IMR-90 (cell line): ENCODE results near the gene FAM53B. TPM values are rescaled to one million over a fixed set of nuclear protein-coding genes. Genes with fewer than 3 reads are reported as not detected.

Source experiments
- ATAC-seq: fragments of 200-7000 bp; cut with Tn5 transposase; 2 replicates; pipeline ENCODE4 v1.9.1; 2020; ENCODE audit warnings: low read depth, mild to moderate bottlenecking, moderate library complexity
- BruUV-seq: library from RNA; stranded (reverse); fragments of 400-500 nt; replicated peaks from 2 replicates; lab custom pipeline; 2021; lab: Mats Ljungman, UMichigan
- CTCF ChIA-PET: fragments of 300-600 bp; formaldehyde crosslinking; extraction: SDS; loops from one replicate; lab custom pipeline; 2021; ENCODE audit warnings: antibody characterized with exemption; lab: Yijun Ruan, JAX
- POLR2A ChIA-PET: fragments of 300-600 bp; sonication (Branson Sonifier 250); formaldehyde crosslinking; loops from one replicate; lab custom pipeline; 2022; ENCODE audit warnings: antibody characterized with exemption; ENCODE audit not compliant: unreplicated experiment; lab: Charles Lee
- DNase-seq: peaks from one replicate; pipeline ENCODE4 v3.0.0; 2013
- H2AFZ ChIP-seq: replicated peaks from 2 replicates; pipeline ENCODE3; 2013; ENCODE audit warnings: low read length, mild to moderate bottlenecking; ENCODE audit not compliant: poor library complexity
- H2AK5ac ChIP-seq: 2 replicates; pipeline ENCODE4 v1.6.1; 2013; ENCODE audit warnings: low read depth, low read length, inconsistent platforms
- H2AK9ac ChIP-seq: replicated peaks from 2 replicates; pipeline ENCODE3; 2013; ENCODE audit warnings: mild to moderate bottlenecking, low read depth, low read length, moderate library complexity; ENCODE audit not compliant: poor library complexity
- H2BK120ac ChIP-seq: 2 replicates; pipeline ENCODE4 v1.6.1; 2013; ENCODE audit warnings: low read depth, low read length, inconsistent platforms
- H2BK15ac ChIP-seq: 3 replicates; pipeline ENCODE4 v1.6.1; 2013; ENCODE audit warnings: low read depth, low read length, inconsistent platforms
- H2BK20ac ChIP-seq: 2 replicates; pipeline ENCODE4 v1.6.1; 2013; ENCODE audit warnings: low read depth, mild to moderate bottlenecking, inconsistent platforms, low read length, moderate library complexity
- H2BK5ac ChIP-seq: 2 replicates; pipeline ENCODE4 v1.6.1; 2013; ENCODE audit warnings: mild to moderate bottlenecking, low read depth, low read length, inconsistent platforms; ENCODE audit not compliant: poor library complexity, severe bottlenecking
- H3K14ac ChIP-seq: replicated peaks from 2 replicates; pipeline ENCODE4 v1.6.1; 2013; ENCODE audit warnings: low read depth, low read length, inconsistent platforms
- H3K18ac ChIP-seq: 2 replicates; pipeline ENCODE4 v1.6.1; 2013; ENCODE audit warnings: low read depth, low read length, control low read depth
- H3K23ac ChIP-seq: 2 replicates; pipeline ENCODE4 v1.6.1; 2013; ENCODE audit warnings: low read depth, low read length, inconsistent platforms
- H3K27ac ChIP-seq: 2 replicates; pipeline ENCODE4 v1.5.1; 2013; ENCODE audit warnings: mild to moderate bottlenecking, control low read depth, low read length; ENCODE audit not compliant: insufficient read depth
- H3K27me3 ChIP-seq: 2 replicates; pipeline ENCODE4 v1.6.1; 2013; ENCODE audit warnings: low read length; ENCODE audit not compliant: control insufficient read depth, insufficient read depth
- H3K36me3 ChIP-seq: 2 replicates; pipeline ENCODE4 v1.6.1; 2013; ENCODE audit warnings: low read length, mixed read lengths; ENCODE audit not compliant: control insufficient read depth, insufficient read depth
- H3K4ac ChIP-seq: 2 replicates; pipeline ENCODE4 v1.6.1; 2013; ENCODE audit warnings: low read depth, low read length, inconsistent platforms
- H3K4me1 ChIP-seq: 2 replicates; pipeline ENCODE4 v1.6.1; 2013; ENCODE audit warnings: low read length, mixed read lengths; ENCODE audit not compliant: control insufficient read depth, insufficient read depth
- H3K4me2 ChIP-seq: 2 replicates; pipeline ENCODE4 v1.6.1; 2013; ENCODE audit warnings: low read depth, mild to moderate bottlenecking, control low read depth, low read length, moderate library complexity
- H3K4me3 ChIP-seq: 2 replicates; pipeline ENCODE4 v1.5.1; 2013; ENCODE audit warnings: low read depth, mild to moderate bottlenecking, control low read depth, low read length, moderate library complexity; ENCODE audit not compliant: insufficient read depth
- H3K56ac ChIP-seq: 2 replicates; pipeline ENCODE4 v1.6.1; 2013; ENCODE audit warnings: low read length, inconsistent platforms; ENCODE audit not compliant: insufficient read depth; ENCODE audit errors: extremely low read depth
- H3K79me1 ChIP-seq, 2 experiments: 2 replicates each; pipeline ENCODE4 v1.6.1; 2013; ENCODE audit warnings: low read length in 2 of 2, inconsistent platforms in 1 of 2, low read depth in 1 of 2
- H3K9ac ChIP-seq: 2 replicates; pipeline ENCODE4 v1.6.1; 2013; ENCODE audit warnings: low read depth, low read length, control low read depth
- H3K9me1 ChIP-seq: 2 replicates; pipeline ENCODE4 v1.6.1; 2013; ENCODE audit warnings: low read length, inconsistent platforms; ENCODE audit not compliant: insufficient read depth
- H3K9me3 ChIP-seq: 2 replicates; pipeline ENCODE4 v1.6.1; 2013; ENCODE audit warnings: low read length; ENCODE audit not compliant: control insufficient read depth, insufficient read depth
- H4K20me1 ChIP-seq: 2 replicates; pipeline ENCODE4 v1.6.1; 2013; ENCODE audit warnings: low read length, inconsistent platforms; ENCODE audit not compliant: insufficient read depth
- H4K5ac ChIP-seq: 2 replicates; pipeline ENCODE4 v1.6.1; 2013; ENCODE audit warnings: mild to moderate bottlenecking, low read depth, low read length, control low read depth
- H4K8ac ChIP-seq, 2 experiments: 2 replicates each; pipeline ENCODE4 v1.6.1; 2013; ENCODE audit warnings: low read depth in 2 of 2, low read length in 2 of 2, control low read depth in 1 of 2, inconsistent platforms in 1 of 2
- H4K91ac ChIP-seq: 2 replicates; pipeline ENCODE4 v1.6.1; 2013; ENCODE audit warnings: low read depth, low read length, inconsistent platforms; ENCODE audit not compliant: insufficient read depth
- BHLHE40 ChIP-seq: fragments of 150-350 bp; IDR thresholded peaks from 2 replicates; pipeline ENCODE4 v1.6.1; 2016; ENCODE audit warnings: mild to moderate bottlenecking, low read depth, low read length
- CEBPB ChIP-seq: IDR thresholded peaks from 2 replicates; pipeline ENCODE4 v1.6.1; 2012; ENCODE audit warnings: low read depth, low read length, improper control_type of control experiment
- CHD1 ChIP-seq: IDR thresholded peaks from 2 replicates; pipeline ENCODE4 v1.6.1; 2012; ENCODE audit warnings: low read depth, low read length, improper control_type of control experiment
- ELK1 ChIP-seq: fragments of 150-350 bp; IDR thresholded peaks from 2 replicates; pipeline ENCODE4 v1.6.1; 2016; ENCODE audit warnings: low read depth, mild to moderate bottlenecking, low read length, moderate library complexity, borderline replicate concordance
- FOS ChIP-seq: fragments of 150-350 bp; IDR thresholded peaks from 2 replicates; pipeline ENCODE4 v1.6.1; 2016; ENCODE audit warnings: low read depth, low read length
- MAFK ChIP-seq: IDR thresholded peaks from 2 replicates; pipeline ENCODE4 v1.6.1; 2012; ENCODE audit warnings: low read depth, low read length, improper control_type of control experiment
- MXI1 ChIP-seq: IDR thresholded peaks from 2 replicates; pipeline ENCODE4 v1.6.1; 2012; ENCODE audit warnings: low read depth, mild to moderate bottlenecking, low read length, moderate library complexity, borderline replicate concordance
- POLR2A ChIP-seq: IDR thresholded peaks from 2 replicates; pipeline ENCODE4 v1.6.1; 2012; ENCODE audit warnings: mild to moderate bottlenecking, low read depth, low read length
- RAD21 ChIP-seq: IDR thresholded peaks from 2 replicates; pipeline ENCODE4 v1.6.1; 2012; ENCODE audit warnings: low read length, improper control_type of control experiment
- RCOR1 ChIP-seq: IDR thresholded peaks from 2 replicates; pipeline ENCODE4 v1.6.1; 2012; ENCODE audit warnings: mild to moderate bottlenecking, low read length, improper control_type of control experiment; ENCODE audit not compliant: insufficient replicate concordance
- RFX5 ChIP-seq: IDR thresholded peaks from 2 replicates; pipeline ENCODE4 v1.8.0; 2012; ENCODE audit warnings: low read depth, mild to moderate bottlenecking, low read length, moderate library complexity
- SMC3 ChIP-seq: fragments of 150-350 bp; IDR thresholded peaks from 2 replicates; pipeline ENCODE4 v1.6.1; 2016; ENCODE audit warnings: low read depth, mild to moderate bottlenecking, antibody characterized with exemption, low read length, moderate library complexity
- USF2 ChIP-seq: fragments of 150-350 bp; IDR thresholded peaks from 2 replicates; pipeline ENCODE4 v1.6.1; 2017; ENCODE audit warnings: mild to moderate bottlenecking, antibody characterized with exemption, low read length, low read depth
- WGBS, 2 experiments: methylation state at CpG; one replicate each; pipeline versions ENCODE4 v1.1.5 to v1.1.7; 2013; ENCODE audit warnings: missing lambda C conversion rate in 2 of 2; ENCODE audit not compliant: insufficient read length in 1 of 2; ENCODE audit errors: extremely low coverage in 2 of 2; 5-methylcytosine and 5-hydroxymethylcytosine counted together
- dilution Hi-C: fragments of 300-500 bp; cut with HindIII; formaldehyde crosslinking; loops from one replicate; pipeline ENCODE4 v1.14.3; 2018; ENCODE audit warnings: low sequenced_read_pairs; ENCODE audit not compliant: unreplicated experiment
- in situ Hi-C: fragments of 300-500 bp; cut with MboI; formaldehyde crosslinking; loops from 3 replicates; pipeline ENCODE4 v1.14.3; 2019; ENCODE audit warnings: low sequenced_read_pairs, inconsistent platforms, mixed read lengths
- intact Hi-C: fragments of 100-400 bp; cut with micrococcal nuclease; formaldehyde crosslinking; loops from 2 replicates; pipeline ENCODE4 v1.10.0; 2022
- polyA plus RNA-seq, 3 experiments: library from polyadenylated mRNA; depleted of rRNA; stranded (reverse); fragments of >200 nt; gene quantifications; 2 replicates each; pipeline ENCODE4 v1.2.3, GENCODE V29; 2012; ENCODE audit warnings: low replicate concordance in 1 of 3
- total RNA-seq: library from RNA; depleted of rRNA; stranded (reverse); fragments of >200 nt; gene quantifications from 2 replicates; pipeline ENCODE4 v1.2.3, GENCODE V29; 2012

FAM53B gene
- total and polyA plus RNA-seq, 2 of the 4 experiments (the other 2 are of a cell fraction): 3.8 to 5.7 TPM

GRCh38 chr10:124744102-124745050 is at the start of gene FAM53B (continued):
- TF ChIP-seq POLR2A: no peak

GRCh38 chr10:124792998-124793352 is 48.8 kb upstream of the FAM53B start:
- intact Hi-C loops (loop anchor here (5.0 kb wide), 2 partner anchors 169 to 261 kb away; no protein-coding TSS in a partner anchor), in situ Hi-C loops (no loop called here), dilution Hi-C loops (no loop called here)
- no peak for ATAC-seq
- Histone ChIP-seq H3K79me1 (peaks cover 10 to 29% of the 10 kb centered on the region in 2 experiments; a peak in 3 of 4 replicates), H3K4me2 (no peak overlapping the region), H4K91ac (no peak overlapping the region), H2AFZ (peak overlapping the region; percentile 18), H4K20me1 (no peaks in the 10 kb centered on the region), H2BK120ac (no peak overlapping the region), H2BK15ac (no peak overlapping the region; the same call in 2 of the 3 replicates), H3K4me3 (no peak overlapping the region), H3K23ac (0 out of 2 replicates have a peak overlapping the region, but pooled peaks have one; percentile 17), H2AK9ac (no peak overlapping the region), H3K4ac (no peak overlapping the region), H2AK5ac (no peak overlapping the region), H4K8ac (no peak overlapping the region; a peak in 1 of 4 replicates), H3K9me3 (no peaks in the 10 kb centered on the region), H2BK5ac (no peak overlapping the region), H3K14ac (no peak overlapping the region), H2BK20ac (no peak overlapping the region), H3K9me1 (no peaks in the 10 kb centered on the region), H3K4me1 (no peaks in the 10 kb centered on the region; the same call in 1 of the 2 replicates), H3K18ac (no peak overlapping the region), H3K9ac (no peak overlapping the region), H3K56ac (no peak overlapping the region), H4K5ac (no peak overlapping the region), H3K27me3 (no peaks in the 10 kb centered on the region), H3K27ac (no peak overlapping the region), H3K36me3 (peaks cover 1% of the 10 kb centered on the region)
- DNase-seq: no peak
- ChIA-PET POLR2A (no interaction called here), CTCF (interaction anchor here (0.6 kb wide), 1 partner anchor 123 kb away, joined by 3 read pairs; no protein-coding TSS in a partner anchor)
- no peak for TF ChIP-seq MAFK
- TF ChIP-seq BHLHE40: no peak
- TF ChIP-seq POLR2A: no peak
- TF ChIP-seq RFX5: no peak
- TF ChIP-seq RCOR1: no peak
- no peak for TF ChIP-seq FOS
- no peak for TF ChIP-seq SMC3
- no peak for TF ChIP-seq RAD21
- no peak for TF ChIP-seq MXI1
- TF ChIP-seq USF2: no peak
- no peak for TF ChIP-seq CHD1
- TF ChIP-seq ELK1: no peak
- TF ChIP-seq CEBPB: no peak
- no TSS peak for BruUV-seq
- 100% methylated on average over 4 of the region's 11 CpGs; no CpG with 5 or more reads in 1 of the 2 experiments for WGBS, 2 experiments
